H1 (cell line): ENCODE data around the gene VPS25. TPM values are rescaled to one million over a fixed set of nuclear protein-coding genes. Genes with fewer than 3 reads are reported as not detected.
A peak's percentile ranks its signal among the peaks of the same experiment; 100 is the strongest.

ENCODE experiments used
- CTCF ChIA-PET: fragments of 300-600 bp; sonication (Branson Sonifier 250); formaldehyde crosslinking; loops from one replicate; lab custom pipeline; 2021; ENCODE audit not compliant: partially characterized antibody; lab: Charles Lee
- POLR2A ChIA-PET: fragments of 300-600 bp; sonication (Branson Sonifier 250); formaldehyde crosslinking; loops from one replicate; lab custom pipeline; 2021; ENCODE audit warnings: inconsistent platforms; ENCODE audit not compliant: partially characterized antibody; lab: Charles Lee
- DNase-seq, 2 experiments: peaks; one replicate each; pipeline versions ENCODE4 v3.0.0 to v3.0.0-alpha.2; 2010 to 2022; ENCODE audit warnings: low spot score in 2 of 2, low read depth in 1 of 2, mixed read lengths in 1 of 2
- FAIRE-seq: peaks from 2 replicates; lab custom pipeline; 2011; peaks lifted over from hg19 to GRCh38; lab: Jason Lieb, UNC
- H2AFZ ChIP-seq: 2 replicates; pipeline ENCODE4 v1.8.1; 2012; ENCODE audit warnings: low read length, inconsistent platforms
- H2AK5ac ChIP-seq: 2 replicates; pipeline ENCODE4 v1.6.1; 2013; ENCODE audit warnings: low read depth, low read length
- H2BK120ac ChIP-seq: replicated peaks from 2 replicates; pipeline ENCODE3; 2013; ENCODE audit warnings: low read depth, low read length, inconsistent platforms
- H2BK12ac ChIP-seq: 2 replicates; pipeline ENCODE4 v1.6.1; 2013; ENCODE audit warnings: low read depth, low read length
- H2BK15ac ChIP-seq: 2 replicates; pipeline ENCODE4 v1.6.1; 2013; ENCODE audit warnings: low read length
- H2BK20ac ChIP-seq: 2 replicates; pipeline ENCODE4 v1.6.1; 2013; ENCODE audit warnings: low read length
- H2BK5ac ChIP-seq: 2 replicates; pipeline ENCODE4 v1.6.1; 2013; ENCODE audit warnings: low read depth, low read length
- H3K14ac ChIP-seq: 2 replicates; pipeline ENCODE4 v1.6.1; 2013; ENCODE audit warnings: inconsistent platforms; ENCODE audit not compliant: insufficient read length
- H3K18ac ChIP-seq: 2 replicates; pipeline ENCODE4 v1.6.1; 2013; ENCODE audit warnings: low read length; ENCODE audit errors: extremely low read depth
- H3K23ac ChIP-seq: 2 replicates; pipeline ENCODE4 v1.6.1; 2013; ENCODE audit warnings: inconsistent platforms; ENCODE audit not compliant: insufficient read length
- H3K23me2 ChIP-seq: 2 replicates; pipeline ENCODE4 v1.6.1; 2013; ENCODE audit warnings: low read depth, low read length
- H3K27ac ChIP-seq: 2 replicates; pipeline ENCODE4 v1.6.1; 2011; ENCODE audit warnings: low read depth, low read length, inconsistent platforms
- H3K27me3 ChIP-seq, 4 experiments: replicated peaks in 1 of 4; 1 replicate in 1 of 4; 2 replicates in 3 of 4; pipeline versions ENCODE4 v1.6.1 to v1.8.1; 2011 to 2013; ENCODE audit warnings: low read length in 3 of 4, mild to moderate bottlenecking in 3 of 4, inconsistent platforms in 2 of 4, mixed read lengths in 2 of 4, moderate library complexity in 1 of 4; ENCODE audit not compliant: control insufficient read depth in 3 of 4, insufficient read depth in 3 of 4; ENCODE audit errors: extremely low read depth in 1 of 4
- H3K36me3 ChIP-seq, 4 experiments: 2 replicates each; pipeline versions ENCODE4 v1.6.1 to v1.8.1; 2011 to 2013; ENCODE audit warnings: mild to moderate bottlenecking in 4 of 4, low read length in 3 of 4, moderate library complexity in 2 of 4, control low read depth in 1 of 4, inconsistent platforms in 1 of 4; ENCODE audit not compliant: insufficient read depth in 4 of 4, control insufficient read depth in 2 of 4
- H3K4ac ChIP-seq: replicated peaks from 2 replicates; pipeline ENCODE3; 2013; ENCODE audit warnings: low read length, low read depth, mixed read lengths, inconsistent platforms; ENCODE audit not compliant: insufficient read length
- H3K4me1 ChIP-seq, 4 experiments: replicated peaks in 1 of 4; 1 replicate in 1 of 4; 2 replicates in 3 of 4; pipeline versions ENCODE4 v1.6.1 to v1.8.1; 2011 to 2013; ENCODE audit warnings: low read length in 3 of 4, inconsistent platforms in 2 of 4, mixed read lengths in 1 of 4; ENCODE audit not compliant: insufficient read depth in 4 of 4, control insufficient read depth in 3 of 4
- H3K4me2 ChIP-seq, 2 experiments: 2 replicates each; pipeline versions ENCODE4 v1.6.1 to v1.8.1; 2011 to 2013; ENCODE audit warnings: low read depth in 2 of 2, low read length in 2 of 2, control low read depth in 1 of 2, inconsistent platforms in 1 of 2, mild to moderate bottlenecking in 1 of 2; ENCODE audit not compliant: insufficient read depth in 1 of 2
- H3K4me3 ChIP-seq, 4 experiments: fragments of 200-600, 300-600 bp in 1 of 4; sonication (generic), shearing (Covaris generic), sonication (Bioruptor Twin) in 1 of 4; 2 replicates each; pipeline versions ENCODE4 v1.5.1 to v1.8.1; 2011 to 2016; ENCODE audit warnings: low read length in 4 of 4, low read depth in 3 of 4, control low read depth in 2 of 4, inconsistent platforms in 2 of 4, mild to moderate bottlenecking in 2 of 4, mixed read lengths in 1 of 4, moderate library complexity in 1 of 4; ENCODE audit not compliant: insufficient read depth in 2 of 4; ENCODE audit errors: extremely low read depth in 1 of 4
- H3K56ac ChIP-seq: replicated peaks from 2 replicates; pipeline ENCODE3; 2013; ENCODE audit warnings: low read depth, mild to moderate bottlenecking, mixed read lengths, low read length, inconsistent platforms; ENCODE audit not compliant: insufficient read length
- H3K79me1 ChIP-seq: 2 replicates; pipeline ENCODE4 v1.6.1; 2013; ENCODE audit warnings: low read depth, low read length, control low read depth
- H3K79me2 ChIP-seq, 2 experiments: 2 replicates each; pipeline versions ENCODE4 v1.6.1 to v1.8.1; 2012 to 2013; ENCODE audit warnings: low read length in 2 of 2, mild to moderate bottlenecking in 2 of 2, inconsistent platforms in 1 of 2; ENCODE audit not compliant: insufficient read depth in 2 of 2, control insufficient read depth in 1 of 2
- H3K9ac ChIP-seq, 4 experiments: replicated peaks in 1 of 4; 1 replicate in 1 of 4; 2 replicates in 3 of 4; pipeline versions ENCODE4 v1.6.1 to v1.8.1; 2011 to 2013; ENCODE audit warnings: low read depth in 3 of 4, low read length in 3 of 4, control low read depth in 2 of 4, mild to moderate bottlenecking in 2 of 4, moderate library complexity in 2 of 4, inconsistent platforms in 1 of 4; ENCODE audit errors: extremely low read depth in 1 of 4
- H3K9me3 ChIP-seq, 2 experiments: 2 replicates each; pipeline versions ENCODE4 v1.6.1 to v1.8.1; 2012 to 2013; ENCODE audit warnings: mild to moderate bottlenecking in 2 of 2, moderate library complexity in 2 of 2, control low read depth in 1 of 2, inconsistent platforms in 1 of 2, low read depth in 1 of 2, low read length in 1 of 2, mixed read lengths in 1 of 2; ENCODE audit not compliant: insufficient read depth in 2 of 2
- H4K20me1 ChIP-seq, 2 experiments: replicated peaks in 1 of 2; 2 replicates each; pipeline versions ENCODE3 to v1.8.1; 2011 to 2013; ENCODE audit warnings: inconsistent platforms in 2 of 2, low read length in 2 of 2, mild to moderate bottlenecking in 1 of 2; ENCODE audit not compliant: insufficient read depth in 2 of 2, control insufficient read depth in 1 of 2
- H4K5ac ChIP-seq: 2 replicates; pipeline ENCODE4 v1.6.1; 2013; ENCODE audit warnings: low read length, low read depth, mixed read lengths, inconsistent platforms; ENCODE audit not compliant: insufficient read length
- H4K8ac ChIP-seq: 2 replicates; pipeline ENCODE4 v1.8.0; 2013; ENCODE audit warnings: mild to moderate bottlenecking, moderate library complexity, low read length, inconsistent platforms; ENCODE audit not compliant: insufficient read depth; ENCODE audit errors: extremely low read depth
- H4K91ac ChIP-seq: replicated peaks from 2 replicates; pipeline ENCODE3; 2013; ENCODE audit warnings: low read length, mixed read lengths, inconsistent platforms; ENCODE audit not compliant: insufficient read length
- PHF8 ChIP-seq: fragments of 200-600 bp; sonication (generic); conservative IDR thresholded peaks from 2 replicates; pipeline ENCODE4 v1.7.1; 2012; ENCODE audit warnings: low read depth, mild to moderate bottlenecking, inconsistent platforms, low read length, moderate library complexity
- RBBP5 ChIP-seq: IDR thresholded peaks from 2 replicates; pipeline ENCODE4 v1.7.1; 2012; ENCODE audit warnings: low read depth, mild to moderate bottlenecking, inconsistent platforms, low read length, moderate library complexity, borderline replicate concordance
- SAP30 ChIP-seq: fragments of 300-600 bp; sonication (generic); IDR thresholded peaks from 2 replicates; pipeline ENCODE4 v1.7.1; 2012; ENCODE audit warnings: low read length, moderate library complexity, mild to moderate bottlenecking, inconsistent platforms; ENCODE audit not compliant: insufficient read depth, insufficient replicate concordance
- SUZ12 ChIP-seq: fragments of 200-600 bp; sonication (generic); IDR thresholded peaks from 2 replicates; pipeline ENCODE4 v1.6.1; 2012; ENCODE audit warnings: mild to moderate bottlenecking, inconsistent platforms, low read length, moderate library complexity, mixed read lengths
- WGBS, 2 experiments: shearing (Covaris generic) in 1 of 2; methylation state at CpG; one replicate each; pipeline versions ENCODE4 v1.1.6 to v1.1.7; 2013 to 2015; ENCODE audit warnings: low lambda C conversion rate in 2 of 2, mixed read lengths in 2 of 2, inconsistent platforms in 1 of 2, low coverage in 1 of 2, missing lambda C conversion rate in 1 of 2; ENCODE audit not compliant: insufficient replicate concordance in 2 of 2, insufficient coverage in 1 of 2, insufficient read length in 1 of 2; ENCODE audit errors: extremely low coverage in 1 of 2, missing lambda C conversion rate in 1 of 2; 5-methylcytosine and 5-hydroxymethylcytosine counted together
- polyA plus RNA-seq, 7 experiments: library from polyadenylated mRNA; depleted of rRNA in 3 of 7; stranded (reverse) in 5 of 7; unstranded in 2 of 7; fragments of >200 nt in 5 of 7; fragments of 200-250 nt in 2 of 7; gene quantifications; 1 replicate in 5 of 7; 2 replicates in 1 of 7; 4 replicates in 1 of 7; pipeline versions ENCODE4 v1.2.1 to v1.2.3, GENCODE V29; 2011 to 2013; ENCODE audit warnings: missing spikeins in 2 of 7, mixed read lengths in 2 of 7
- total RNA-seq: library from RNA; stranded (reverse); fragmentation: NEBNext Ultra II Directional; extraction: Animal tissue kit (Norgen Biotek cat#: 25700); gene quantifications from 2 replicates; pipeline ENCODE4 v1.2.1, GENCODE V29; 2021

The VPS25 gene
- total and polyA plus RNA-seq, 2 of the 8 experiments (the other 6 are each of a cell fraction or from before 2014, with no cell fraction given): 88.2 to 188 TPM

DNA sequence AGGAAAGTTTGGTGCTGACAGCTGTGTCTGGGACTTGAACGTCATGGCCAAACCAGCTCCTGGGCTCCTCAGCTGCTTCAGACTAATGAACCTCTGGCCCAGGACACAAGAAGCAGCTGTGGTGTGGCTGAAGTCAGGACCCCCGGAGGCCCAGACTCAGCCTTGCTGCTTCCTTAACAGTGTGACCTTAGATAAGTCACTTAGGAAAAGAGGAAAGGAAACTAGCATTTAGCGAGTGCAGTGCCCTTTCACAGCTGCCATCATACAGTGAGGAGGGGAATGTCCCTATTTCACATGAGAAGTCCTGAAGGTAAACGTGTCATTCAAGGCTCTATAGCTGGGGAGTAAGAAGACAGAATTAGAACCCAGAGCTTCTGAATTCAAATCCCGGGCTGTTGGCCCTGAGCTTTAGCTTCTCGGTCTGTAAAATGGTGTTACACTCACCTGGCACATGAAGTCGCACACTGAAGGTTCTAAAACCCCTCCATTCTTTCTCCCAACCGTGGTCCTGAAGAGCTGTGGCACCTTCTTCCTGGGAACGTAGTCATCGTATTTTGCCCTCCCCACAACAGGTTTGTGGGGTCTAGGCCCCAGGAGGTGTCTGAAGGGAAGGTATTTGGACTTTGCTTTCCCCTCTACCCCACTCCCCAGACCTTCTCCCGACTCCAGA is 13.1 kb upstream of the VPS25 start:
- Histone ChIP-seq H4K20me1 (no peaks in the 10 kb centered on the region), H3K79me2 (no peaks in the 10 kb centered on the region), H2BK5ac (no peak overlapping the region), H2AFZ (peak overlapping the region; percentile 90), H3K27me3 (peaks cover 12 to 28% (median 24%) of the 10 kb centered on the region in 4 experiments), H3K14ac (no peak overlapping the region), H3K9me3 (no peaks in the 10 kb centered on the region), H2BK12ac (no peak overlapping the region), H3K18ac (no peak overlapping the region), H3K4me1 (peaks cover 5 to 17% (median 9%) of the 10 kb centered on the region in 4 experiments), H3K4me3 (peak overlapping the region; percentile 42 to 86 (median 60)), H3K4me2 (peak overlapping the region; percentile 79 to 83), H2AK5ac (no peak overlapping the region), H4K5ac (no peak overlapping the region), H2BK15ac (no peak overlapping the region; the same call in 1 of the 2 replicates), H3K79me1 (no peaks in the 10 kb centered on the region), H4K8ac (no peak overlapping the region), H3K23me2 (peaks cover 12% of the 10 kb centered on the region; the same call in 1 of the 2 replicates), H3K56ac (no peak overlapping the region), H2BK20ac (no peak overlapping the region)
- ChIA-PET CTCF (interaction anchor here (0.6 to 5.9 kb wide), 10 partner anchors 9 to 81 kb away, joined by 3 to 81 read pairs (median 4); partner anchors contain the start of genes BECN1, VPS25 and WNK4), POLR2A (interaction anchor here (0.7 to 4.3 kb wide), 12 partner anchors 10 to 151 kb away, joined by 3 to 46 read pairs (median 5); partner anchors contain the start of genes BECN1, PSME3, RETREG3 and TUBG1)
- DNase-seq: no peak
- no peak for FAIRE-seq
- TF ChIP-seq SAP30 (no peak), PHF8 (no peak), SUZ12 (peak; percentile 36; the same call in 1 of the 2 replicates), RBBP5 (0 out of 2 replicates have a peak, but pooled peaks have one; percentile 15)
- TF ChIP-seq, all 59 proteins: peak for 2
- Histone ChIP-seq H3K23ac (no peak overlapping the region), H3K36me3 (no peaks in the 10 kb centered on the region), H3K4ac (no peak overlapping the region), H3K9ac (0 out of 7 replicates have a peak overlapping the region, but pooled peaks of 1 of the 4 experiments have one; percentile 25), H3K27ac (no peak overlapping the region), H2BK120ac (no peak overlapping the region), H4K91ac (no peak overlapping the region)
- 62% methylated on average over 11 of the region's 11 CpGs; no CpG with 5 or more reads in 1 of the 2 experiments for WGBS, 2 experiments
